HG03520 (cell line): Measurements from ENCODE around the gene GJA3.

Experiments
- ATAC-seq: cut with Tn5 transposase; IDR thresholded peaks from one replicate; pipeline ENCODE4 v1.9.1; 2021; ENCODE audit warnings: mild to moderate bottlenecking, moderate library complexity; ENCODE audit not compliant: unreplicated experiment

The GJA3 gene

GRCh38 chr13:20185366-20186056 is 24.7 kb upstream of the GJA3 start:
- no peak for ATAC-seq

DNA sequence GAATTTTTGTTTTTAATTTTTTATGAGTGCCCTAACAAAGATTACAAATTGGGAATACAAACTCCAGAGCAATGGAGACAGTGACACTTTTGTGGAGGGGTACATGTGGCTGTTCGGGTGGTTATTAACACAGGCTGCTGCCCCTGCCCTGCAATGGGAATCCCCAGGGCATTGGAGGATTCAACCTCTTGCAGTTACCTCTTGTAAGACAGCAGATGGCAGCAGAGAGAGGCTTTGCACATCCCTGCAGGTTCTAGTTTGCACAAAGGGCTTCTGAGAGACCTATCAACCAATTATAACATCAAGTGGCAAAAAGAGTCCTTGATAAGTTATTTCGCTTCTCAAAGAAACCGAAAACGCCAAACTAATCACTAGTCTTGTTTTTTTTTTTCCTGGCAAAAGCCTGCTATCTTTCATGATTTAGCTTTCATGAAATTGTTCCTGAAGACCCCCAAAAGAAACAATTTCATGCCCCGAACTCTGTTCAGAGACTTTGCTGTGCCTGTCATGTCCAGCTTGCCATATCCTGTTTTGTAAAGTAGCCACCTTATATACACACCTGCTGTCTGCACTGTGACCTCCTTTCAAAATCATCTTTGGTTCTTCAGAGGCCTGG is 21.5 kb upstream of the GJA3 start:
- no peak for ATAC-seq

- ATAC-seq = no peak
Observed at GRCh38 chr13:20181188-20181587, 20.3 kb upstream of the GJA3 start.

DNA sequence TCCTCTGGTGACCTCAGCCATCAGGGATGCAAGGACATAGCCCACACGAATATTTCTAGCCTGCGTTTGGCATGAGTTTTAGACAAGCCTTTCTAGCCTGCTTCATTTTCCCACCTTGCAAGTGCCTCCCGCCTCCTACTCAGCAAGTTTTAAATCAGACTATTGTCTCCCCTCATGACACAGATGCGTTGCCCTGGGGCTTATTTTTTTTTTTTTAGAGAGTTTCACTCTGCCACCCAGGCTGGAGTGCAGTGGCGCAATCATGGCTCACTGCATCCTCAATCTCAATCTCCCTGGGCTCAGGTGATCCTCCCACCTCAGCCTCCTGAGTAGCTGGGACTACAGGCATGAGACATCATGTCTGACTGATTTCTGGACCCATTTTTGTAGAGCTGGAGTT is 17.3 kb upstream of the GJA3 start:
- no peak for ATAC-seq

DNA sequence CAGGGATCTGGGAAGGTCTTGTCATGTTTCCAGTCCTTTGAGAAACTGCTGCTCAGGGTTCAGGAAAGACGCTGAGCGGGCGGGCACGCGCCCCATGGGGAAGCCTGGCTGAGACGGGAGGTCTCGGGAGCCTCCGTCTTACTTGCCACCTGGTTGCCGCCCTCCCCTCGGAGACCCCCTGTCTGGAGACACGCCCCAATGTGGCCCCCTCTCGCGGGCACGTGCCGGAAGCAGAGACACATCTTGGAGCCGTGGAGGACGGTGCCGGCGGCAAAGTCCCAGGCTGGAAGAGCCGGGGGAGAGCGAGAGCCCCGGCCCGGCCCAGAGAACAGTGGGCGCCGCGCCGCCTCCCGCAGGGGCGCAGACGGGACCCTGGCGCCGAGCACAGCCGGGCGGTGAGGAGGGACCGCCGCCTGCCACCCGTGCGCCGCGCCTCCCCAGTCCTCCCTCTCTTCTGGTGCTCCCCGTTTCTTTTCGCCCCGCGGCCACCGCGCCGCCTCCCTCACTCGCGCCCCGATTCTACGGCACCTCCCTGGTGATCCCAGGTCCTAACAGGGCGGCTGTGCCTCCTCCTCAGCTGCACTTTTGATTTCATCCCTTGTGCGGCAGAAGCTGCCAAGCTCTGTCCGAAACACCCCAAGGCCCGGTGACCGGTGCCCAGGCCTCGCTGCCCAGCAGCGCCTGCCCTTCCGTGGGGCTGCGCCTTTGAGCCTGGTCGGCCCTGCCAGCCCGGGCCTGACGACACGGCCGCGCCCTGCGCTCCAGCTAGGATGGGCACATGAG is 16.4 kb upstream of the GJA3 start:
- no peak for ATAC-seq

DNA sequence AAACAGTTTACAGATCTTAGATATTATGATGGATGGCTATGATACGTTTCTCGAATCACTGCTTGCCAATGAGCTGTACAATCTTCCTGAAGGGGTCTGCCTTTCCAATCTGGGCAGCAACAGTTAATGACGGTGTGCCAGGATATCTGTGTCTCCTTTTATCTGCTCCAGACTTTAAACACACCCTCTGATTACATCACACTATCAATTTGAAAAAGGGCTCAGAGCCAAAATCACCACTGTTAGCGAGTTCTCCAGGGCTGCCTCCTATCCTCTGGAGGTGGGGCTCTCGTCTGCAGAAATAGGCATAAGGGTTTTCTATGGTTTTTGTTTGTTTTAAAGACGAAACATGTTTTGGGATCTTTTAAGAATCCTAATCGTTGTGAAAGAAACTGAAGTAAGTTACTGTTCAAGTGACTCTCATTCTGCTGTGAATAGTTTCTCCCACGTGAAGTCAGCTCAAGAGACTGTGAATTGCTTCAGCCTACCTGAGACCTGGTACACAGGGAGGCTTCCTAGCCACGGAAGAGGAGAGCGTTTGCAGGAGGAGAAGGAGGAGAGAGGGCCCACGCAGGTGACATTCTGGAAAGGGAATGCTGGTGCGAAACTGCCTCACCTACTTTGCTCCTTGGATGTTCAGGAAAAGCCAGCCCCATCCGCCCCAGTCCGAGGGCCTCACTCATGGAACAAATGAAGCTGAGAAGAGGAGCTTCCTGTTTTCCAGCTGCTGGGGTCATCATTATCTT is 15.2 kb upstream of the GJA3 start:
- ATAC-seq = no peak

DNA sequence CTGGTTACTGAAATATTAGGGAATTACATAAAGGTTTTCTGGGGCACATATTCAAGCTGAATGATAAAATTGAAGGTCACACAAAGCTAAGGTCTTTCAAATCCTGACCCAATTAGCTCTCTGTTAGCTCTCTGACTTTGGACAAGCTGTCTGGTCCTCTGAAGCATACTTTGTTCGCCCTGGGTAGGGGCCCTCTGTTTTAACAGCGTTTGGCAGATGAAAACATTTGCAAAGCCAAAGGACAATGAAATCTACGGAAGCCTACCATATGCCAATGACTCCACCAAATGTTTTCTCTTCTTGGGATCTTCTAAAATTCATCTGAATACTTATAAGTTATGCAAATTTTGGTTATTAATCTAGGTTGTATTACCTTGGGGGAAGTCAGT is 14.5 kb upstream of the GJA3 start:
- ATAC-seq = no peak

DNA sequence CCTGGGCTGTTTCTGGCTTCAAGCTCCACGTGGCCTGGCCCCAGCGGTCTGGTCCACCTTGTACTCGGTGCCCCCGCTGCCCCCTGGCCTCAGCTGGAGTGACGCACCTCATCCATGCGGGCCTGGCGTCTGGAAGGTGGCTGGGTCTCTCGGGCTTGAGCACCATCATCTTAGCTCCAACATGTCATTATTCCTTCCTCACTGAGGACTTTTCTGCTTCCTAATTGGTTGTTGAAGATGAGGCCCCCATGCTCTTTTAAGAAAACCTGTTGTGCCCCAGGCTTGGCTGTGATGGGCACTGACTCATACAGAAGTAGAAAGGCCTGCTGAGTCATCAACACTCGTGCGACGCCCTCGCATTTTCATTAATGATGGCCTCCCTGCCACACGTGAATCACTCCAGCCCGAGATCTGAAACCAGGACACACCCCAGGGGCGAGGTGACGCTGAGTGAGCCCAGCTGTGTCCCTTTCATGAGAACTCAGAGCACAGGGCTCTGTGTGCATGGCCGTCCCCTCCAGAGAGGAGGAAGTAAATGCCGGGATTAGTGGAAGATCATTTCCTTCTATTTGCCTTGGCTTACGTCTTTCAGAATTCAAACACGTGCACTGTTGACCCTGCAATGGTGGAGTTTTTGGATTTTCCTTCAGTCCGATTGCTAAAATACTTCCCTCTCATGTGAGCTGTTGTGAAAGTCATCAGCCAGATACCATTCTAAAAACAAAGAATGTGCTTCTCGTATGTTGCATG is 14.0 kb upstream of the GJA3 start:
- peak; percentile 95 for ATAC-seq

DNA sequence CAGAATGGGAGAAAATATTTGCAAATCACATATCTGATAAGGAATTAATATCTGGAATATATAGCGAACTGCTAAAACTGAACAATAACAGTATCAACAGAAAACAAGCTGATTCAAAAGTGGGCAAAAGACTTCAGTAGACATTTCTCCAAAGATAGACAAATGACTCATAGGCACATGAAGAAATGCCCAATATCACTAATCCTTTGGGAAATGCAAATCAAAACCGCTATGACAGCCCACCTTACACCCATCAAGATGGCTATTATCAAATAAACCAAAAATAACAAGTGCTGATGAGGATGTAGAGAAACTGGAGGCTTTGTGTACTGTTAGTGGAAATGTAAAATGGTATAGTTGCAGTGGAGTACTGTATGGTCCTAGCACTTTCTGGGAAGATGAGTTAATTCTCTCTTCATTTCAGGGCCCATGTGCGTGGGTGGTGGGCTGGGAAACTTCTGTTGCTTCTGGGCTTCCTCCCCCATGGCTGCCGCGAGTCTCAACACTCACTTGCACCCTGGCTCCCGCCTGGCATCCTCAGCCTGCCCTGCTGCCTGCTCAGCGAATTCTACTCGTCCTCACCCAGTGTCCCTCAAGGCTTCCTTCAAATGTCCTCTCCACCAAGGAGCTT is 12.4 kb upstream of the GJA3 start:
- no peak for ATAC-seq

- no peak for ATAC-seq
Observed at GRCh38 chr13:20171364-20171763, 10.5 kb upstream of the GJA3 start.

- no peak for ATAC-seq
Observed at GRCh38 chr13:20170921-20171320, 10.1 kb upstream of the GJA3 start.

DNA sequence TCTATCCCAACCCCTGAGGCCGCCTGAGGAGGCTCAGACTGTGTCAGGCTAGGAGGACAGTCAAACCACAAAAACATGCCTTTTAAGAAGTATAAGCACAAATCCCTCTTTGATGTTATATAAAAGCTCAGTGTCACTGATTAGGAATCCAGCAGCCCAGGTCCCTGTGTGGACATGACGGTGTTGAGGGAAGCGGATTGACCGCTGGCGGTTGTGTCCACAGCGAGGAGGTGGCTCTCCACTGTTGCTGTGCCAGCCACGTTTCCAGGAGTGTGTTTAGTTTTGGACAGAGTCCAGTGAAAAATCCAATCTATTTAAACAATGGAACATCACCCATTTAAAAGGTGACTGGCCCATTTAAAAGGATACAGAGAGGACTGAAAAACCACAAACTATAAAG is 7.5 kb upstream of the GJA3 start:
- ATAC-seq = no peak

DNA sequence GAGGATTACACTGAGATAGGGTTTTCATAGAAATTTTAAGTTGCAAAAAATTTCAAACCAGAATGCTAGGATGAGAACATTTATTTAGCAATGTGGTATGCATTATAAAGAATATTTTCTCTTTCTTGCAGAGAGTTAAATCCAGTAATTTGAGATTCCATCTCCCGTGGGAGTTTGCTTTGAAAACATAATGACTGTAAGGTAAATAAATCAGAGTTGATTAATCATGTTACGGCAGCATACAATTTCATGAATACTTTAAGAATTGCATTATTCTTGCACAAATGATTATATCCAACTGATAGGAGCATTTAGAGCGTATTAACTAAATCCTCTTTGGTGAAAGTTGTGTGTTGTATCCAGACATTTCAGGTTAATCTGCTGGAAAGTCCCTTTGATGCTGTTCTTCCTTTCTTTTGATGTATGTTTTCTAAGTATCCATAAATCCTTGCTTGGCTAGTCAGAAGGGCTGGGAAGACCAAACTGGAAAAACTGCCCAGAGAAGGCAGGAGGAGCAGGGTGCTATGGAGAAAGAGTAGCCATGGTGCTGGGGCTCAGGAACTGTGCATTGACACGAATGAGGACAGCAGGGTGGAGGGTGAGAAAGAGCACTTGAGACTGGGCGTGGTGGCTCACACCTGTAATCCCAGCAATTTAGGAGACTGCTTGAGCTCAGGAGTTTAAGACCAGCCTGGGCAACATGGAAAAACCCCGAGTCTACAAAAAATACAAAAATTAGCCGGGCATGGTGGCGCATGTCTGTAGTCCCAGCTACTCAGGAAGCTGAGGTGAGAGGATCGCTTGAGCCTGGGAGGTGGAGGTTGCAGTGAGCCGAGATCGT is 4.8 kb upstream of the GJA3 start:
- no peak for ATAC-seq

DNA sequence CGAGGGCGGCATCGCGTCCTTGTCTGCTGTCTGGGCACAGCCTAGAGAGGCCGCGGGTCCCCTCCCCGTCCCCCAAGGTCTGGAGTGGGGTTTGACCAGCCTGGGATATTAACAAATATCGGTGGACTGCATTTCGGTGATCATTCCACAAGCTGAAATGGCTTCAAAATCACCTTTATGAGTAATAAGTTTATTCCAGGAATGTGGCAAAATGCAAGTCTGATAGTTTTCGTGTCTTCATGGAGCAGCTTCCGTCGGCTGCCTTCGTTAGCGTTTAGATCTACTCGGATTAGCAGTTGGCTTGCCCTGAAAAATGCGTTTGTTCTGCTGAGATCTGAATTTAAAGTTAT is 1.1 kb upstream of the GJA3 start:
- no peak for ATAC-seq

DNA sequence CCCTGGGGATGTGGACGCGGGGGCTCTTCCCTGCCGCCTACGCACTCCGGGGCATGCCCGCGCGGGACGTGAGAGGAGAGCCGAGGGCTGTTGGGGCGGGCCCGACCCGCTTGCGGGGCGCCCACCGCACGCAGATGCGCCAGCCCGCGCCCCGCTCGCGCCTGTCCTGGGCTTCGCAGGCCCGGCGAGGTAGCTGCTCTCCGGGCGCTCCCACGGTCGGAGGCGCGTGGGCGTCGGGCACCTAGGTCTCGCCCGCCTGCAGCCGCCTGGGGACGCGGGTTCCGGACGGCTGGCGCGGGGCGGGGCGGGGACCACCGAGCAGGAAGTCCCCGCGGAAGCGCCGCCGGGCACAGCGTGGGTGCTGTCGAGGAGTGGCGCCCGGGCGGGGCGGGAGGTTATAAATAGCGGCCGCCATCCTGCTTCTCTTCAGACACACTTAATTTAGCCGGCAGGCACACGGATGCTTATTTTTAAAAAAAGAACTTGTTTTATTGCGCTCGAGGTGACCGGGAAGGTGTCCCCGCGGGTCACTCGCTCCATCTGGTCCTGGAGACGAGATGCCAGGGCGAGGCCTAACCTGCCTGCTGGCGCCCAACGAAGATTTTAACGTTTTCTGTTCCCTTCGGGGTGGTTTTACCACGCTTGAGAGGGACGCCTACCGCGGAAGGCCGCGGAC is 561 bp upstream of the GJA3 start:
- ATAC-seq = peak; percentile 46

GRCh38 chr13:20159646-20160305 is 1.1 kb downstream of the GJA3 start:
- no peak for ATAC-seq

DNA sequence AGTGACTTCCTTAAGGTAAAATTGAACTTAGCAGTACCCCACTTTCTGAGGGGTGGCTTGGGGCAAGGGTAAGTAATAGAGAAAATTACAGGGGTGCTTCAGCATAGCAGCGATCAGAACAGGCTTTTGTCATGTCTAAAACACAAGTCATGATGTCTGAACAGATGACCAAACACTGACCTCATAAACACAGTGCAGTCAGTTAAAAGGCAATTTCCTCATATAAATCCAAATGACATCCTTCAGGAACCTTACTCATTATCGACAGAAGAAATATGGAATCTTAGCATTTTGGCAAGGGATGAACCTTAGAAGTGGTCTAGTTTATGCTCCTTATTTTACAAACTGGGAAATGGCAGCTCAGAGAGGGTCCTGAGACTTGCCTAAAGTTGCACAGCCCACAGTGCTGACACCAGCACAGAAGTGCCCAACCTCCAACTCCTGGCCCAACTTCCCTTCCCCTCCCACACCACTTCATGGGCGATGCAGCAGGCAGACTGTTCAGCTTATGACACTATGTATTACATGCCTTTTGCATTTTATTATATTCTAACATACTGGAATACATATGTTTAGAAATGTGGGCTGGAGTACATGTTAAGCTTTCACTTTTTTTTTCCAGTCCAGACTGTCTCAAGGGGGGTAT is 3.6 kb downstream of the GJA3 start:
- ATAC-seq = no peak

DNA sequence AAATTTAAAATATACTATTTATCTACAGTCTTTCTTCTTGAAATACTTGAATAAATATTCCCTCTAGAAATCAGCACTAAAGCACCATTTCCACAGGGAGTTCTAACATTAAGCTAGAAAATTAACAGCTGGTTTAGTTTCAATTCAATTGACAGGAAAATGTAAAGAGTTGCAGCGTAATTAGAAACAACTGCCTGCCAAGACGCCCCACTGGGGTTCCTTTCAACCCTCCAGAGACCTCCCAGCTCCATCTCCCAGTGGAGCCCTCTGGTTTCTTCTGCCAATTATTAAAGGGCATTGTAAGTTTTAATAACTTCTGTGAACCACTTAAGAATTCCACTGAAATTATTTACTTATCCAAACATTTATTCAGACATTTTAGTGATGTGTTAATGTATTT is 4.2 kb downstream of the GJA3 start:
- ATAC-seq = no peak
